ENCODE data around the gene SLC39A13.
A peak's percentile ranks its signal among the peaks of the same experiment; 100 is the strongest.

SLC39A13 gene

DNA sequence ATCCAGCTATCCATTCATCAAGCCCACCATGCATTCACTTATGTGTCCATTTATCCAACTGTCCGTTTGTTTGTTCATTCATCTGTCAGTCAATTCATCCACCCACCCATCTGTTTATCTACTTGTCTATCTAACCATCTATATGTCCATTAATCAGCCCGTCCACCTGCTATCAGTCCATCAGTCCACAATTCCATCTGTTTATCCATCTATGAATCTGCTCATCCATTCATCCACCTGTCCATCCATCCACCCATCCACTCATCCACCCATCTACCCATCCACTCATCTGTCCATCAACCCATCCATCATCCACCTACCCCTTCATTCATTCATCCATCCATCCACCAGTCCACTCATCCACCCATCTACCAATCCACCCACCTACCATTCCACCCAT lies 29.1 kb upstream of the SLC39A13 start:
- DNase-seq (ENCODE audit: low read depth) = no peak
- no peak overlapping the region for H3K4me3 ChIP-seq (ENCODE audit: control insufficient read depth, low read depth, low read length)

DNA sequence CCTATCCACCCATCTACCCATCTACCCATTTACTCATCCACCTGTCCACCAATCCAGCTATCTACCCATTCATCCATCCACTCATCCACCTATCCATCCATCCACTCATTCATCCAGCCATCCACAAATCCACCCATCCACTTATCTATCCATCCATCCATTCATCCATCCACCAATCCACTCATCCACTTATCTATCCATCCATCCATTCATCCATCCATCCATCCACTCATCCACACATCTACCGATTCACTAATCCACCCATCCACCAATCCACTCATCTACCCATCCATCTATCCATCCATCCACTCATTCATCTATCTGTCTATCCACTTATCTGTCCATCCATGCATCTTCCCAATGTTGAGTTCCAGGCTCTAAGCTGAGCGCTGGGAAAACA lies 28.3 kb upstream of the SLC39A13 start:
- DNase-seq (ENCODE audit: low read depth) = no peak
- TF ChIP-seq, protein P1, sequence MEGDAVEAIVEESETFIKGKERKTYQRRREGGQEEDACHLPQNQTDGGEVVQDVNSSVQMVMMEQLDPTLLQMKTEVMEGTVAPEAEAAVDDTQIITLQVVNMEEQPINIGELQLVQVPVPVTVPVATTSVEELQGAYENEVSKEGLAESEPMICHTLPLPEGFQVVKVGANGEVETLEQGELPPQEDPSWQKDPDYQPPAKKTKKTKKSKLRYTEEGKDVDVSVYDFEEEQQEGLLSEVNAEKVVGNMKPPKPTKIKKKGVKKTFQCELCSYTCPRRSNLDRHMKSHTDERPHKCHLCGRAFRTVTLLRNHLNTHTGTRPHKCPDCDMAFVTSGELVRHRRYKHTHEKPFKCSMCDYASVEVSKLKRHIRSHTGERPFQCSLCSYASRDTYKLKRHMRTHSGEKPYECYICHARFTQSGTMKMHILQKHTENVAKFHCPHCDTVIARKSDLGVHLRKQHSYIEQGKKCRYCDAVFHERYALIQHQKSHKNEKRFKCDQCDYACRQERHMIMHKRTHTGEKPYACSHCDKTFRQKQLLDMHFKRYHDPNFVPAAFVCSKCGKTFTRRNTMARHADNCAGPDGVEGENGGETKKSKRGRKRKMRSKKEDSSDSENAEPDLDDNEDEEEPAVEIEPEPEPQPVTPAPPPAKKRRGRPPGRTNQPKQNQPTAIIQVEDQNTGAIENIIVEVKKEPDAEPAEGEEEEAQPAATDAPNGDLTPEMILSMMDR (conservative IDR thresholded peaks at IDR 0.05; ENCODE audit: control insufficient read depth, insufficient read depth, low read depth, low read length) = no peak
- no peak overlapping the region for H3K4me3 ChIP-seq (ENCODE audit: control insufficient read depth, low read depth, low read length)

More for the DNA sequence above, 29.1 kb upstream of the SLC39A13 start:
- TF ChIP-seq, protein P1 (conservative IDR thresholded peaks at IDR 0.05; ENCODE audit: control insufficient read depth, insufficient read depth, low read depth, low read length) = no peak

DNA sequence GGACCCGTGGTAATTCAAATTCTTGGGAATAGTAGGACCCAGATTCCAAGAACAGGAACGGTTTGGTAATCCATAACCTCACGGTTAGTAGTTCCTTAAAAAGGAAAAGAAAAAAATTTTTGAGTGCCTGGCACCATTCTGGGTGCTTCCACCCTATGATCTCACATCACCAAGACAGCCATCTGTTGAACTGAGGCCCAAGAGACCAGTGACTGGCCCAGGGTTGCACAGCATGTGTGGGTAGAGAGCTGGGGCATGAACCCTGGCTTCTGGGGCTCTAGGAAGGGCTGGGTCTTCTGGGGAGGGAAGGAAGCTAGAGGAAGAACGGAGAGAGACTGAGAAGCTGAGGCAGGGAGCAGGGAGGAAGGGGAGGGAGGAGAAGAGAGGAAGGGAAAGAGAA lies 25.3 kb upstream of the SLC39A13 start:
- TF ChIP-seq, protein P1 (conservative IDR thresholded peaks at IDR 0.05; ENCODE audit: control insufficient read depth, insufficient read depth, low read depth, low read length) = no peak
- peak; percentile 26 for DNase-seq (ENCODE audit: low read depth)
- no peak overlapping the region for H3K4me3 ChIP-seq (ENCODE audit: control insufficient read depth, low read depth, low read length)

DNA sequence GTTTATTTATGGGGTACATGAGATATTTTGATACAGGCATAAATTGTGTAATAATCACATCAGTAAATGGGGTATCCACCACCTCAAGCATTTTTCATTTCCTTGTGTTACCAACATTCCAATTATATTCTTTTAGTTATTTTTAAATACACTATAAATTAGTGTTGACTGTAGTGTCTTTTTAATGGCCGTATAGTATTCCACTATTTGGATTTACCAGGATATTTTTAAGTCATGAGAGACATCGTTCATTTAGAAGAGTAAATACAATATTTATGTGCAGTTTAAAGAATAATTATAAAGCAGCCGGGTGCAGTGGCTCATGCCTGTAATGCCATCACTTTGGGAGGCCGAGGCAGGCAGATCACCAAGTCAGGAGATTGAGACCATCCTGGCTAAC lies 23.9 kb upstream of the SLC39A13 start:
- TF ChIP-seq, protein P1 (conservative IDR thresholded peaks at IDR 0.05; ENCODE audit: control insufficient read depth, insufficient read depth, low read depth, low read length) = no peak
- DNase-seq (ENCODE audit: low read depth) = no peak
- no peak overlapping the region for H3K4me3 ChIP-seq (ENCODE audit: control insufficient read depth, low read depth, low read length)

DNA sequence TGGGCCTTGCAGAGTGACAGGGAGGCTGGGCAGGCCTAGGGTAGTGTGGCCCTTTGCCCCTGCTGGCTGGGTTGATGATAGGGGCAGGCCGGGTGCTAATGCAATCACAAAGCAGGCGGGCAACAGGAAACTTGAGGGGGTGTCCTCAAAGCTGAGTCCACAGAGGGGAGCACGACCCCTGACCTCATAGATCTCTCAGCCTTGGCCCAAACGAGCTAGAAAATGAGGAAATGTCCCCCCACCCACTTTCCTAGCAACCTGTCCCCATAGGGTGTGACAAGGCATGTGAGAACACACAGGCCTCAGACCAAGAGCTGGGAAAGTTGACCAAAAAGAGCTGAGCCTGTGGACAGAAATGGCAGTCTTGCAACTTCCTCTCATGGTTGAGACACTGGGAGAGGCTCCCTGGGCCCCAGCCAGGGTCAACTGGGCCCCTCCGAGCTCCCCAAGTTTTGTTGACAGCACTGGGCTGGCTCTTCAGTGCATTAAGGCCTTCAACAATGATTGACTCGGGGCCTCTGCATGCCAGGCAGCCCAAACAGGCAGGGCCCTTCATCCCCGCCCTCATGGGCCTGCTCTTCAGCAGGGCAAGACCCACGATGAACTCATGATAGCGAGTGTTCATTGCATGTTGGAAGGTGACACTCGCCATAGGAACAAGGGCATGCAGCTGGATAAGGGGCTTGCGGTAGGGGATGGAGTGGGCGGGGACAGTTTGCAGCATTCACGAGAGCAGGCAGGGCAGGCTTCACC lies 20.3 kb upstream of the SLC39A13 start:
- no peak overlapping the region for H3K4me3 ChIP-seq (ENCODE audit: control insufficient read depth, low read depth, low read length)
- DNase-seq (ENCODE audit: low read depth) = no peak
- TF ChIP-seq, protein P1 (conservative IDR thresholded peaks at IDR 0.05; ENCODE audit: control insufficient read depth, insufficient read depth, low read depth, low read length) = no peak

DNA sequence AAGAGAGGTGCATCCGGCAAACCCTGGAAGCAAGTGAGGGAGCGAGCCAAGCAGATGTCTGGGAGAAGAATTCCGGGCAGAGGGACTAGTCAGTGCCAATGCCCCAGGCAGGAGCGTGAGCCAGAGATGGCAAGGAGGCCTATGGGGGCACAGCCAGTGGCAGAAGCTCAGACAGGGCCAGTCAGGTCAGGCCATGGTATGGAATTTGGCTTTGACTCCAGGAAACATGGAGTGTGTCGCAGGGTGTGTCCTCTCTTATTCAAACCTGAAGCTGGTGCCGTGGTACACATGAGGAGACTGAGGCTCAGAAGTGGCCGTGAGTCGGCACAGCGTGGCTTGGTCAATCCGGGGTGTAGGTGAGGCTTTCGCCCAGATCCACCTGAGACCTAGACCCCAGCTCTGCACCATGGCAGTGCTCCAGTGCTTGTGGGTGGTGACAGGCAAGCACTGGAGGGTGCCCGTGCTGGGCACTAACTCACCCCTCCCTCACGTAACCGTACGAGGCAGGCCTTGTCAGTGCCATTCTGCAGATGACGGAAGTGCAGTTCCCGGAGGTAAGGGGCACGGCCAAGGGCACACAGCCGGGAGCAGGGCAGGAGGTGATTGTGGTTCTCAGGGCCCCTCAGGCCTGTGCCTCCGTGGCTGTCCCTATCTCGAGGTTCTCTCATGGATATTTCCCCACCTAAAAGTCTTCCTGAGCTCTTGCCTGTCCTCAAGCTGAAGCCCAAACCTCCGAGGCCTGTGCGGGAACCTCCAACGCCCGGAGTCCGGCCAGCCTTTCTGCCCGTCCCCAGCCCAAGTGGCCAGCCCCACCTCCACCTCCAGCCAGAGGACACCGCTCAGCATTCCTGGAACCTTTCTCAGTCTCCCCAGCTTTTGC lies 19.5 kb upstream of the SLC39A13 start:
- no peak overlapping the region for H3K4me3 ChIP-seq (ENCODE audit: control insufficient read depth, low read depth, low read length)
- no peak for DNase-seq (ENCODE audit: low read depth)
- TF ChIP-seq, protein P1 (conservative IDR thresholded peaks at IDR 0.05; ENCODE audit: control insufficient read depth, insufficient read depth, low read depth, low read length) = no peak

Measured in fibroblast of mammary gland (primary cell).